Measurements from ENCODE around the gene PMEPA1.

PMEPA1 gene

GRCh38 chr20:57738053-57738452, 28.2 kb upstream of the PMEPA1 start:
- no peak overlapping the region for H3K27ac ChIP-seq
- no peak for DNase-seq (ENCODE audit: low spot score)
- CTCF ChIA-PET, result interaction anchor here (0.7 to 0.9 kb wide), 3 partner anchors 17 to 1555 kb away, joined by 4 read pairs; no protein-coding TSS in a partner anchor
- POLR2A ChIA-PET (ENCODE audit: low non-redundant PET), result no interaction called here
- no peak for TF ChIP-seq CTCF (conservative IDR thresholded peaks at IDR 0.05; ENCODE audit: low read depth)

- no peak for DNase-seq (ENCODE audit: low spot score)
- no peak overlapping the region for H3K27ac ChIP-seq
- TF ChIP-seq CTCF (conservative IDR thresholded peaks at IDR 0.05; ENCODE audit: low read depth), result no peak
- POLR2A ChIA-PET (ENCODE audit: low non-redundant PET), result interaction anchor here (0.6 kb wide), 1 partner anchor 21 kb away, joined by 4 read pairs; no protein-coding TSS in a partner anchor
- CTCF ChIA-PET, result interaction anchor here (0.7 kb wide), 1 partner anchor 350 kb away, joined by 4 read pairs; no protein-coding TSS in a partner anchor
These were observed 27.5 kb upstream of the PMEPA1 start for GRCh38 chr20:57737349-57737748.

GRCh38 chr20:57736738-57737347, 27.0 kb upstream of the PMEPA1 start:
- DNase-seq (ENCODE audit: low spot score), result no peak
- POLR2A ChIA-PET (ENCODE audit: low non-redundant PET), result interaction anchor here (0.6 kb wide), 1 partner anchor 21 kb away, joined by 4 read pairs; no protein-coding TSS in a partner anchor
- no peak overlapping the region for H3K27ac ChIP-seq
- TF ChIP-seq CTCF (conservative IDR thresholded peaks at IDR 0.05; ENCODE audit: low read depth), result no peak
- CTCF ChIA-PET, result no interaction called here

GRCh38 chr20:57735831-57736737, 26.3 kb upstream of the PMEPA1 start:
- no peak overlapping the region for H3K27ac ChIP-seq
- TF ChIP-seq CTCF (conservative IDR thresholded peaks at IDR 0.05; ENCODE audit: low read depth), result no peak
- ChIA-PET CTCF (no interaction called here), POLR2A (ENCODE audit: low non-redundant PET) (no interaction called here)
- no peak for DNase-seq (ENCODE audit: low spot score)

- ChIA-PET POLR2A (ENCODE audit: low non-redundant PET) (no interaction called here), CTCF (no interaction called here)
These were observed 24.9 kb upstream of the PMEPA1 start for GRCh38 chr20:57734754-57735153.

More at GRCh38 chr20:57734754-57735153, 24.9 kb upstream of the PMEPA1 start:
- no peak for DNase-seq (ENCODE audit: low spot score)
- no peak overlapping the region for H3K27ac ChIP-seq
- no peak for TF ChIP-seq CTCF (conservative IDR thresholded peaks at IDR 0.05; ENCODE audit: low read depth)

Measured in RWPE1 (cell line).